NCI-H2227 (cell line): ENCODE data around the gene PLEKHG1.

Experiments used
- DNase-seq: peaks from one replicate; lab custom pipeline; 2025; ENCODE audit not compliant: unreplicated experiment; lab: John Stamatoyannopoulos, UW

Gene PLEKHG1

GRCh38 chr6:150637266-150637665 is 37.6 kb downstream of the PLEKHG1 start:
- DNase-seq = no peak

- no peak for DNase-seq
Observed at GRCh38 chr6:150638267-150638666, 38.6 kb downstream of the PLEKHG1 start.

GRCh38 chr6:150638765-150639164 is 39.1 kb downstream of the PLEKHG1 start:
- no peak for DNase-seq

- no peak for DNase-seq
Observed at GRCh38 chr6:150639823-150640331, 40.2 kb downstream of the PLEKHG1 start.

GRCh38 chr6:150640556-150641209 is 41.0 kb downstream of the PLEKHG1 start:
- no peak for DNase-seq

- no peak for DNase-seq
Observed at GRCh38 chr6:150641398-150642139, 41.9 kb downstream of the PLEKHG1 start.

- no peak for DNase-seq
Observed at GRCh38 chr6:150646228-150646627, 46.5 kb downstream of the PLEKHG1 start.

- DNase-seq = no peak
Observed at GRCh38 chr6:150647051-150647450, 47.4 kb downstream of the PLEKHG1 start.
